H1 (cell line): ENCODE results near the gene RAVER2.

Experiments used
- ATF2 ChIP-seq: IDR thresholded peaks from 2 replicates; pipeline ENCODE4 v1.6.1; 2012; ENCODE audit warnings: low read length, inconsistent platforms
- ATF3 ChIP-seq: IDR thresholded peaks from 2 replicates; pipeline ENCODE4 v1.6.1; 2011; ENCODE audit warnings: low read depth, mild to moderate bottlenecking, low read length; ENCODE audit not compliant: insufficient read depth
- CHD1 ChIP-seq: IDR thresholded peaks from 2 replicates; pipeline ENCODE4 v1.6.1; 2012; ENCODE audit warnings: low read depth, low read length, improper control_type of control experiment
- CHD2 ChIP-seq: IDR thresholded peaks from 2 replicates; pipeline ENCODE4 v1.6.1; 2012; ENCODE audit warnings: low read length, improper control_type of control experiment
- CTCF ChIP-seq, 3 experiments: IDR thresholded peaks; 1 replicate in 2 of 3; 2 replicates in 1 of 3; pipeline versions ENCODE4 v1.5.1 to v1.6.1; 2011; ENCODE audit warnings: low read length in 3 of 3, mild to moderate bottlenecking in 3 of 3, inconsistent platforms in 2 of 3, low read depth in 1 of 3, moderate library complexity in 1 of 3; ENCODE audit not compliant: insufficient read depth in 1 of 3; ENCODE audit errors: control extremely low read depth in 1 of 3
- EZH2 ChIP-seq: fragments of 200-600 bp; sonication (generic); IDR thresholded peaks from 2 replicates; pipeline ENCODE4 v1.7.1; 2012; ENCODE audit warnings: low read depth, mild to moderate bottlenecking, moderate library complexity, low read length, inconsistent platforms; ENCODE audit not compliant: severe bottlenecking
- NRF1 ChIP-seq: IDR thresholded peaks from 2 replicates; pipeline ENCODE4 v1.6.1; 2011; ENCODE audit warnings: mild to moderate bottlenecking, low read depth, low read length, improper control_type of control experiment
- POLR2A ChIP-seq, 2 experiments: IDR thresholded peaks; 1 replicate in 1 of 2; 2 replicates in 1 of 2; pipeline ENCODE4 v1.6.1; 2011; ENCODE audit warnings: low read depth in 2 of 2, low read length in 2 of 2, mild to moderate bottlenecking in 2 of 2; ENCODE audit errors: control extremely low read depth in 1 of 2
- POLR2AphosphoS5 ChIP-seq: IDR thresholded peaks from 2 replicates; pipeline ENCODE4 v1.6.1; 2011; ENCODE audit warnings: low read depth, low read length
- RAD21 ChIP-seq, 2 experiments: IDR thresholded peaks in 1 of 2; conservative IDR thresholded peaks in 1 of 2; 2 replicates each; pipeline ENCODE4 v1.6.1; 2011; ENCODE audit warnings: low read depth in 2 of 2, low read length in 2 of 2, improper control_type of control experiment in 1 of 2, inconsistent platforms in 1 of 2, mild to moderate bottlenecking in 1 of 2, moderate library complexity in 1 of 2
- SIN3A ChIP-seq, 2 experiments: IDR thresholded peaks in 1 of 2; conservative IDR thresholded peaks in 1 of 2; 2 replicates each; pipeline ENCODE4 v1.6.1; 2011 to 2012; ENCODE audit warnings: low read length in 2 of 2, improper control_type of control experiment in 1 of 2, low read depth in 1 of 2, mild to moderate bottlenecking in 1 of 2
- TCF12 ChIP-seq: IDR thresholded peaks from 2 replicates; pipeline ENCODE4 v1.6.1; 2011; ENCODE audit warnings: low read depth, mild to moderate bottlenecking, low read length

- no peak for TF ChIP-seq ATF2
- TF ChIP-seq POLR2A (IDR thresholded peaks at IDR 0.05; ENCODE audit: control extremely low read depth in 1 of 2, low read depth in 2 of 2, low read length in 2 of 2): no peak
- TF ChIP-seq CTCF (IDR thresholded peaks at IDR 0.05; ENCODE audit: control extremely low read depth in 1 of 3, insufficient read depth in 1 of 3, low read depth in 1 of 3, low read length in 3 of 3): no peak
- no peak for TF ChIP-seq NRF1
- TF ChIP-seq TCF12: no peak
- TF ChIP-seq ATF3: no peak
- TF ChIP-seq CHD1: no peak
- no peak for TF ChIP-seq RAD21 (IDR thresholded peaks at IDR 0.05 in 1 of 2, conservative IDR thresholded peaks at IDR 0.05 in 1 of 2; ENCODE audit: low read depth in 2 of 2, low read length in 2 of 2)
- no peak for TF ChIP-seq SIN3A (conservative IDR thresholded peaks at IDR 0.05 in 1 of 2, IDR thresholded peaks at IDR 0.05 in 1 of 2; ENCODE audit: low read depth in 1 of 2, low read length in 2 of 2)
- TF ChIP-seq POLR2AphosphoS5: no peak
- no peak for TF ChIP-seq EZH2
- TF ChIP-seq CHD2: no peak
These were observed 57.1 kb downstream of the RAVER2 start for GRCh38 chr1:64801851-64802523.
